ENCODE data around the gene CFD.
"Not testable (repeated sequence)": the region's sequence is repeated elsewhere in the genome, so short reads cannot be mapped to it uniquely, and the experiment has no call there.

Gene CFD

DNA sequence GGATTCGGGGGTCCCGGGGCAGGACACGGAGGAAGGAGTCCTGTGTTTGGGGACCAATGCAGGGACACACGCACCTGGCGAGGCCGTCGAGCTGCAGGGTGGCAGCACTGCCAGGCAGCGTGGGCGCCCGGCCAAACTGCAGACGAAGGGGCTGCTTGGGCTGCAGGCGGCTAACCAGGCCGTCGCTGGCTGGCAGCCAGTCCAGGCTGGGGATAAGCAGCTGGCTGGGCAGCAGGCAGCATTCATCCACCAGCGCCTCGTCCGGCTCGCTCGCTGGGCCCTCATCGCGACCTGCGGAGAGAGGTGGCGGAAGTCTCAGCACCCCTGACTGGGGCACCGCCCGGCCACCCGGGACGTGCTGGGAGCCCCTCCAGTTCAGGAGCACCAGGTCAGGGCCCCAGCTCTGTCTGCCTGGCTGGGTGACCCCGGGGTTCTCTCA, 11.5 kb downstream of the CFD start:
- in situ Hi-C loops (cut with MboI; ENCODE audit: low sequenced_read_pairs): no loop called here

DNA sequence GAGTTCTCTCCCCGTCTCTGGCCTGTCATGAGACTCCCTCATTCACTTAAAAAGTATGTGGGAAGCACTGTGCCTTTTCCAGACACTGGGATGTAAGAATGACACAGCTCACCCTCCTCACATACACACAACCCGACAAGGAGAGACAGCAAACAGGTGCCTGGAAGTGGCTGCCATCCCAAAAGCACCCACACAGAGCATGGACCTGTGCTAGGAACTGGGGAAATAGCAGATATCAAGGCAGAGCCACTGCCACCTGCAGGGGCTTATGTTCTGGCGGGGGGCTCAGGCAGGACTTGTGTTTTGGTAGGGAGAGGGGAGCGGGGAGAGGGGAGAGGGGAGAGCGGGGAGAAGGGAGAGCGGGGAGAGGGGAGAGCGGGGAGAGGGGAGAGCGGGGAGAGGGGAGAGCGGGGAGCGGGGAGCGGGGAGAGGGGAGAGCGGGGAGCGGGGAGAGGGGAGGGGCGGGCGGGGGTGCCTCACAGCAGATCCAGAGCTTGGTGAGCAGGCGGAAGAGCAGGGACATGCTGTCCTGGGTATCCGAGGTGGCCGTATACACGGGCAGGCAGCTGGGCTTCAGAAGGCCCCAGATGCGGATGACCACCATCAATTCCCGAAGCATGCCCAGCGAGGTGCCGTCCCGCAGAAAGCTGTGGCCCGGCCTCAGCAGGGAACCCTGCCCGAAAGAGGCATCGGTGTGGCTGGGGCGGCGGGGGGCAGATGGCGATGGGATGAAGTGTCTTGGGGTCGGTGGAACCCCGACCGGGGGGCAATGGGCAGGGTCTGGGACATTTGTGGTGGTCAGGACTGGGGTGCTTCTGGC, 12.2 kb downstream of the CFD start:
- in situ Hi-C loops (cut with MboI; ENCODE audit: low sequenced_read_pairs): no loop called here

DNA sequence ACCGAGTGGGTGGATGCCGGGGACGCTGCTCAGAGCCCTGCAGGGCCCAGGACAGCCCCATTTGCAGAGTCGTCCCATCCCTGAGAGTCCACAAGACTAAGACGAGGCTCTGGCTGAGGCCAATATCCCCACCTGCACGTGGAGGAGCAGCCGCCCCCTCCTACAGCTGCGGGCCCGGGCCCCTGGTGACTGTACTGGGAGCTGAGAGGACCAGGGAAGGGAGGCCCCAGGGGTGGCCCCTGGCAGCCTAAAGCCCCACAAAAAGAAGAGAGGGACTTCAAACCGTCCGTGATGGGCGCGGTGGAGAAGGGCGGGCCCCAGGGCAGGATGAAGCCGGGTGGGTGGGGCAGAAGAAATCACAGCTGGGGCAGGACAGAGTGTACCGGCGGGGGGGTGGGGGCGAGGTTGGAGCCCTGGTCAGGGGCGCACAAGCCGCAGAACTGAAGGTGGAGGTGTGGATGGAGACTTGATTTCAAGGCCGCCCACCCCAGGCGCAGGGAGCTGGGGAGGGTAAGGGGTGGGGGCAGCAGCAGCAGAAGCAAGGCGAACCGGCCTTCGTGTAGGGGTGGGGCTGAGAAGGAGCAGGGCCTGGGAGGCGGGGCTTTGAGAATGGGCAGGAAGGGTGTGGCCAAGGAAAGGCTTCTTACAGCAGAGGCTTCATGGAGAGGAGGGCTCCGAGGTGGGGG, 12.9 kb downstream of the CFD start:
- in situ Hi-C loops (cut with MboI; ENCODE audit: low sequenced_read_pairs): no loop called here

DNA sequence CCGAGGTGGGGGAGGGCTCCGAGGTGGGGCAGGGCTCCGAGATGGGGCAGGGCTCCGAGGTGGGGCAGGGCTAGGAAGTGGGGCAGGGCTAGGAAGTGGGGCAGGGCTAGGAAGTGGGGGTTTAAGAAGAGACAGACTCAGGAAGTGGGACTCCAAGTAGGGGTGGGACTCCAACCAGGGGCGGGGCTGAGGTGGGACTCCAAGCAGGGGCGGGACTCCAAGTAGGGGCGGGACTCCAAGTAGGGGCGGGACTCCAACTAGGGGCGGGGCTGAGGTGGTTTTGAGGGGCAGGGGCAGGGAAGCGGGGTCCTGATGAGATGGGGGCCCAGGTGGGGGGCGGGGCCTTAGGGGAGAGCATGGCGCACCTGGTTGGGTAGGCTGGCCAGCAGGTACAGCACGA, 13.6 kb downstream of the CFD start:
- in situ Hi-C loops (cut with MboI; ENCODE audit: low sequenced_read_pairs): no loop called here

DNA sequence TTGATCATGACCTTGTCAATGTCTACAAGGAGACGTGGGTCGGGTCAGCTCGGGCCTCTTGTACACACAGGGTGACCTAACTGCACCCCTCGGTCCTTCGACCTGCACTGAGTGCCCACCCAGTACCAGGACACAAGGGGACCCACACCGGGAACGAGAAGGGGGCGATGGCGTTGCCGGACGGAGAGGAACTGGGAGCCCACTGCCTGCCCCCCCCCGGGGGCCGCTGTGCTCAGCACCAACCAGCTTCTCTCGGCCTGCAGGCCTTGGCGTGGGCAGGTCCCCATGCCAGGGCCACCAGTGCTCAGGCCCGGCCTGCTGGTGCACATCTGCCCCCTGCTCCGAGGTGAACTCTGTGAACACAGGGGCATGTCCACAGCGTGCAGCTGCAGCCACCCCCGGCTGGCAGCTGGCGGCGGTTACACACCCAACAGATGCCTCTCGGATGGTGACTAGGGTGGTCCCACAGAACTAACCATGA, 14.1 kb downstream of the CFD start:
- in situ Hi-C loops (cut with MboI; ENCODE audit: low sequenced_read_pairs): no loop called here

DNA sequence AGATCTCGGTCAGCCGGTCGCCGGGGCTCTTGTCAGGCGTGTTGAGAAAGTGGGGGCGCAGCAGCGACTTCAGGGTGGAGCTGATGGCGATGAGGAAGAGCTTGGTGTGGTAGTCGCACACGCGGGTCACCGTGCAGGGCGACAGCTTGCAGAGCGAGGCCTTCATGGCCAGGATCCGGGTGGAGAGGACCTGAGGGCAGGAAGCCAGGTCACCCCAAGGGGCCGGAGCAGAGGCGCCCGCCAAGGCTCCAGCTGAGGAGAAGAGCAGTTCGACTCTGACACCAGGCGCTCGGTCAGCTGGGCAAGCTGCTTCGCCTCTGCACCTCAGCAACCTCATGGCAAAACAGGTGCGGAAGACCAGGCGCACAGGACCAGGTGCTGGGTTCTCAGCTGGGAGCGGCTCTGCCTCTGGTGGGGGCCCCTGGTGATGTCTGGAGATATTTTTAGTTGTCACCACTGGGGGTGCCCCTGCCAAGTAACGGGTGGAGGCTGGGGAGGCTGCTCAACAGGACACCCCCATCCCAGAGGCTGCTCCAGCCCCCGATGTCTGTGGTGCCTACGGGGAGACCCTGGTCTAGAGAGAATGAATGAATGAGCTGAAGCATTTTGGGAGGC, 15.9 kb downstream of the CFD start:
- in situ Hi-C loops (cut with MboI; ENCODE audit: low sequenced_read_pairs): no loop called here

DNA sequence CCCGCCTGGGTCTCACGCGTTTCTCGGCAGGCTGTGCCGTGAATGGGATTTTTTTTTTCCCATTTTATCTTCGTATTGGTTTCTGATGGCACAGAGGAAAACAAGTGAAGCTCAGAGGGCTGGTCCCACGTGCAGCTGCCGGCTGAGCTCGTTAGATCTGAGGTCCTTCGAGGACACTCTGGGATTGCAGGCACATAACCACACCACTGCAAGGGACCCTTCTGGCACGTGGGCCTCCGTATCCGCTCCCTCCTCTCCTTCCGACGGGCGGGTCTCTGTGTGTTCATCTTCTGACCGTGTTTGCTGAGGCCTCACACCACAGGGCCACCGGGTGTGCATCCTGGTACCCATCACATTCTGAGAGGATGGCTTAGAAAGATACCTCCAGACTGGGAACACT, 16.6 kb downstream of the CFD start:
- in situ Hi-C loops (cut with MboI; ENCODE audit: low sequenced_read_pairs): no loop called here

DNA sequence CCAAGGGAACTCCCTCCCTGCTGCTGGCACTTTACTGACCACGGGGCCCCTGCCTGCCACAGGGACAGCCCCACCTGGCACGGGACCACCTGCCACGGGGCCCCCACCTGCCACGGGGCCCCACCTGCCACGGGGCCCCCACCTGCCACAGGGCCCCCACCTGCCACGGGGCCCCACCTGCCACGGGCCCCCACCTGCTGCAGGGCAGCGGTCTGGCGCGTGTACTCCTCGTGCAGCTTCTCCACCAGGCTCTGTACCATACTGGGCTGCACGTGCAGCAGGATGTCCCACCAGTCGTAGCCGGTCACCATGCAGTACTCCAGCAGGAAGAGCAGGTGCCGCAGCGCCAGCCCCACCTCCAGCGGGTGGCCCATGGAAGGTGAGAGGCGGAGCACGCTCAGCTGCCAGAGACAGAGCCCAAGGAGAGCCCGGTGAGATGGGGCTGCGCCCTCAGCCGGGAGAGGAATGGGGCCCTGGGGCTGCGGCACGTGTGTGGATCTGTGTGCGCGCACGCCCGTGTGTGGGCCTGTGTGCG, 17.4 kb downstream of the CFD start:
- in situ Hi-C loops (cut with MboI; ENCODE audit: low sequenced_read_pairs): no loop called here

DNA sequence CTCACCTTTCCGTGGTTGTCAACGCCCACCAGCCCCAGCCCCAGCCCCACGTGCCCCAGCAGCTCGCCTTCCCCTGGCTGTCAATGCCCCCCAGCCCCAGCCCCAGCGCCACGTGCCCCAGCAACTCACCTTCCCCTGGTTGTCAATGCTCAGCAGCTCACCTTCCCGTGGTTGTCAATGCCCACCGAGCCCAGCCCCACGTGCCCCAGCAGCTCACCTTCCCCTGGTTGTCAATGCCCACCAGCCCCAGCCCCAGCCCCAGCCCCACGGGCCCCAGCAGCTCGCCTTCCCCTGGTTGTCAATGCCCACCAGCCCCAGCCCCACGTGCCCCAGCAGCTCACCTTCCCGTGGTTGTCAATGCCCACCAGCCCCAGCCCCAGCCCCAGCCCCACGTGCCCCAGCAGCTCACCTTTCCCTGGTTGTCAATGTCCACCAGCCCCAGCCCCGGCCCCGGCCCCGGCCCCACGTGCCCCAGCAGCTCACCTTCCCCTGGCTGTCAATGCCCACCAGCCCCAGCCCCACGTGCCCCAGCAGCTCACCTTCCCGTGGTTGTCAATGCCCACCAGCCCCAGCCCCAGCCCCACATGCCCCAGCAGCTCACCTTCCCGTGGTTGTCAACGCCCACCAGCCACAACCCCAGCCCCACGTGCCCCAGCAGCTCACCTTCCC, 18.7 kb downstream of the CFD start:
- in situ Hi-C loops (cut with MboI; ENCODE audit: low sequenced_read_pairs): not testable (repeated sequence)

DNA sequence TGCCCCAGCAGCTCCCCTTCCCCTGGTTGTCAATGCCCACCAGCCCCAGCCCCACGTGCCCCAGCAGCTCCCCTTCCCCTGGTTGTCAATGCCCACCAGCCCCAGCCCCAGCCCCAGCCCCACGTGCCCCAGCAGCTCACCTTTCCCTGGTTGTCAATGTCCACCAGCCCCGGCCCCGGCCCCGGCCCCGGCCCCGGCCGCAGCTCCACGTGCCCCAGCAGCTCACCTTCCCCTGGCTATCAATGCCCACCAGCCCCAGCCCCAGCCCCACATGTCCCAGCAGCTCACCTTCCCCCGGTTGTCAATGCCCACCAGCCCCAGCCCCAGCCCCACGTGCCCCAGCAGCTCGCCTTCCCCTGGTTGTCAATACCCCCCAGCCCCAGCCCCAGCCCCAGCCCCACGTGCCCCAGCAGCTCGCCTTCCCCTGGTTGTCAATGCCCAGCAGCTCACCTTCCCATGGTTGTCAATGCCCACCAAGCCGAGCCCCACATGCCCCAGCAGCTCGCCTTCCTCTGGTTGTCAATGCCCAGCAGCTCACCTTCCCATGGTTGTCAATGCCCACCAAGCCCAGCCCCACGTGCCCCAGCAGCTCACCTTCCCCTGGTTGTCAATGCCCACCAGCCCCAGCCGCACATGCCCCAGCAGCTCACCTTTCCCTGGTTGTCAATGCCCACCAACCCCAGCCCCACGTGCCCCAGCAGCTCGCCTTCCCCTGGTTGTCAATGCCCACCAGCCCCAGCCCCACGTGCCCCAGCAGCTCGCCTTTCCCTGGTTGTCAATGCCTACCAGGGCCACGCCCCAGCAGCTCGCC, 19.5 kb downstream of the CFD start:
- in situ Hi-C loops (cut with MboI; ENCODE audit: low sequenced_read_pairs): not testable (repeated sequence)

DNA sequence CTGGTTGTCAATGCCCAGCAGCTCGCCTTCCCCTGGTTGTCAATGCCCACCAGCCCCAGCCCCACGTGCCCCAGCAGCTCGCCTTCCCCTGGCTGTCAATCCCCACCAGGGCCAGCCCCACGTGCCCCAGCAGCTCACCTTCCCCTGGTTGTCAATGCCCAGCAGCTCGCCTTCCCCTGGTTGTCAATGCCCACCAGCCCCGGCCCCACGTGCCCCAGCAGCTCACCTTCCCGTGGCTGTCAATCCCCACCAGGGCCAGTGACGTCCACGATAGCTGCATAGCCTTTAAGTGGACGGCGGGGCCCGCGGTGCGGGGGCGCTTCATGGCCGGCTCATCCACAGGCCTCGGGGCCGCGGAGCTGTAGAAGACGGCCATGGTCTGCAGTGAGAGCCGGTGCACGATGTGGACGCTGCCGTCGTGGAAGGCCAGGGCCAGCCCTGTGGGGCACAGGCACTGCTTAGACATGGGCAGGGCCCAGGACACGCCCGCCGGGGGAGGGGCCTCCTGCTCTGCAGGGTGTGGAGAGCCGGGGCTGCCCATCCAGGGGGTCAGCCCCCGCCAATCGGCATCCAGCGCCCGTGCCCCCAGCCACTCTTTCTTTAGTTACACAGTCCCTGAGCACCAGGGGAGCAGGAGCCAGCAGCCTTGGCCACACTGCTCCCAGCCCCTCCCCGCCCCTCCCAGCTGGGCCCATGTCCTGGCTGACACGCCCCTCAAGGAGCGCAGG, 20.4 kb downstream of the CFD start:
- in situ Hi-C loops (cut with MboI; ENCODE audit: low sequenced_read_pairs): no loop called here

DNA sequence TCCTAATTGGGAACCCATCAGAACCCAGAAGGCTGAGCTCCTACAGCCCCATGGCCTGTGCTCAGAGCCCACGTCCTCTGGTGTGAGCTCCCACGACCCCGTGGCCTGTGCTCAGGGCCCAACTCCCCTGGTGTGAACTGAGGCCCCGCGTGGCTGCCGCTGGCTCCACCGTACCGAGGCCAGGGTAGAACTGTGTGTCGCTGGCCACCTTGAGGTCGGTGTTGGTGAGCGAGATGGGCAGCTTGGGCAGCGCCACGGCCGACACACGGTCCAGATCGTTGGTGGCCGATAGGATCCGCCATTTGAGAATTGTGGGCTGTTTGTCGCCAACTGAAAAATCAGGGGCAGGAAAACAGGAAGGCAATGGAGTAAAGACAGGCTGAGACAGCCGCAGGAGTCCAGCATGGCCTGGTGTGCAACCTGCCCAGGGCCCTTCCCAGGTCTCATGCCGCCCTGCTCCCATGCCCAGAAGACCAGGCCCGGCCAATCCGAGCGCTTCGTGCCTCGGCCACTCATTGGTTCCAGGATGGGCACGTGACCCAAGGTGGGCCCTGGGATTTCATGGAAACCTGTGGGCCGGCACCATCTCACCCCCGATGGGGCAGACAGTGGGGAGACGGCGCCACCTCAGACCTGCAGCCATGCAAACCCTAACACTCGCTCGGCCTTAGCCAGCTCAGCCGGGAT, 22.1 kb downstream of the CFD start:
- in situ Hi-C loops (cut with MboI; ENCODE audit: low sequenced_read_pairs): no loop called here

DNA sequence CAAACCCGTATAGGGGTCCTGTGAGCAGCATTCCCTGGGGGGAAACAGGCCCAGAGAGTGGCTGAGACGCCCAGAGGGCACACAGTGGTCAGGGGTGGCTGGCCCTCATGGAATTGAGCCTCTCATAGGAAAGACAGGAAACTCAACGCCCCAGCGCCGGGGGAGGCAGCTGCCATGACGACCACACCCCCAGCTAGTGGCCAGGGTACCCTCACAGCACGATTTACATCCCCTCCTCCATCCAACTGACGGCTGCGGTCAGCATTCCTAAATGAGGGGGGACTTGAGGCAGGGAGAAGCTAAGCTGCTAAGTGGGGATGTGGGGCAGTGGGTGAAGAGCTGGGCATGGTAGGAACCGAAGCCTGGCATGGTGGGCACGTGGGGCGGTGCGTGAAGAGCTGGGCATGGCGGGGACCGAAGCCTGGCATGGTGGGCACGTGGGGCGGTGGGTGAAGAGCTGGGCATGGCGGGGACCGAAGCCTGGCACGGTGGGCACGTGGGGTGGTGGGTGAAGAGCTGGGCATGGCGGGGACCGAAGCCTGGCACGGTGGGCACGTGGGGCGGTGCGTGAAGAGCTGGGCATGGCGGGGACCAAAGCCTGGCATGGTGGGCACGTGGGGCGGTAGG, 23.5 kb downstream of the CFD start:
- in situ Hi-C loops (cut with MboI; ENCODE audit: low sequenced_read_pairs): no loop called here

DNA sequence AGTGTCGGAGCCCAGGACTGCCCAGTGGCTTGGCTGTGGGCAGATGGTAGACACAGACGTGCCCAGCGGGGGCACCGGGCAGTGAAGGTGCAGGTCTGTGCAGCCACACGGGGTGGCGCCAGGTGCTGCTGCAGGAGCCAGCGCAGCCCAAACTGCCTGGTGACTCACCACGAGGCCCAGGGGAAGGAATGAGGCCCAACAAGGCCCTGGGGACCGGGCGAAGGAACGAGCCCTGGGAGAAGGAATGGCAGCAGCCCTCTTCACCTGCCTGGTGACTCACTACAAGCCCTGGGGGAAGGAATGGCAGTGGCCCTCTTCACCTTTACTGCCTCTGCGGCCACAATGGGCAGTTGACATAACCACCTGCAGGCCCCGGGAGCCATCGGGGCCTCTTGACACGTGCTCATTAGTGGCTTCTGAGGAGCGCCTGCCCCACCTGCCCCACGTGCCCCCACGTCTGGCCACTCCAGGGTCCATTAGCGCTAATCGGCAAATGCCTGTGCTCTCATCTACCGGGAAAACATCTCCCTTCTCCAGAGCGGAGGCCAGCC, 24.3 kb downstream of the CFD start:
- in situ Hi-C loops (cut with MboI; ENCODE audit: low sequenced_read_pairs): no loop called here

DNA sequence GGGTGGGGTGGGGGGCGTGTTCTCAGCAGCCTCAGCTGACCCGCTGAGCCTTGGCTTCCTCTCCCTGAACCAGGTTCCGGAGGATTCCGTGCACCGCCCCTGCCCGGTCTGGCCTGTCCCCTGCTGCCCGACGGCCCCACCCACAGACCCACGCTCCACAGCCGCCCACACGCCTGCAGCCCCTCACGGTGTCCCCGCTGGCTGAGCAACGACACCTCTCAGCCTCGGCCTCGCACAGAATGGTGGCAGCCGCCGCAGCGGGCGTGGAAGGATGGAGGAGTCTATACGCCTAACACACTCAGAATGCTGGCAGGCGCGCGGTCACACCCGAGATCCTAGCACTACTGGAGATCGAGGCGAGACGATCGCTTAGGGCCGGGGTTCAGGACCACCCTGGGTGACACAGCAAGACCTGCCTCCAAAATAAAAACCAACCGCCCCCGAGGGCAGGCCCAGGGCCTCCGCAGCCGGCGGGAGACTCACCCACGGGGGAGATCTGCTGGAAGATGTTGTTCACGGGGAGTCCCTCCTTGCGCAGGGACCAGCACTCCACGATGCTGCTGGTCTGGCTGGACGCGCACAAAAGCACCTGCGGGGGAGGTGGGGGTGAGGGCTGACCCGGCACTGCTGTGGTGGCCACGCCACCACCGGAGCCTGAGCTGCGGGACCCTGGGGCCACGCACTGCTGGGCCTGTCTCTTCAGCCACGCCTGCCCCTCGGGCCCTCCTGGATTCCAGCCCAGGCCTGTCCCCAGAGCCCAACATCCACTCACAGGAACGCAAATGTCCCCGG, 25.2 kb downstream of the CFD start:
- in situ Hi-C loops (cut with MboI; ENCODE audit: low sequenced_read_pairs): no loop called here

DNA sequence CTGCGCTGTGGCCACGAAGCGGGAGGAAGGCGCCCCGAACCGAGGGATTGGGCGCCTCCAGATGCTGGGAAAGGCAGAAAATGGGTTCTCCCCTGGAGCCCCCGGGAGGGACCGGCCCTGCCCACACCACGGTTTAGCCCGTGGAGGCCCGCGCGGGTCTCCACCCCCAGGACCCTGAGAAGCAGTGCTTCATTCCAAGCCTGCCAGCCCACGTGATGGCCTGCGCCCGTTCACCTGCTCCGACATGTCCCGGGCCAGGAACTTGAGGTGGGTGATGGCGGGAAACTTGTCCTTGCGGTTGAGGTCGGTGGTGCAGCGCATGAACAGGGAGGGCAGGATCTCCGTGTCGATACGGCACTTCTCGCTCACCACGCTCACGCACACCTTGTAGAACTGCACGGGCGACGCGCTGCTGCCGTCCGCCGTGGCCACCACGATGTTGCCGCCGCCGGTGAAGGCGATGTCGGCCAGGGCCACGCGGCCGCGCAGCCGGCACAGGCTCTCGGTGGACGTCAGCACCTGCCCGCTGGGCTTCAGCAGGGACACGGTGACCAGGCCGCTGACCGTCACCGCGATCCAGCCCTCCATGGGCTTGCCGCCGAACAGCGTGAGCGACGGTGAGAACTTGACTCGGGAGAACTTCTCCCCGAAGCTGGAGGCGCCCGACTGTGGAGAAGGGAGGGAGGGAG, 26.2 kb downstream of the CFD start:
- in situ Hi-C loops (cut with MboI; ENCODE audit: low sequenced_read_pairs): no loop called here

DNA sequence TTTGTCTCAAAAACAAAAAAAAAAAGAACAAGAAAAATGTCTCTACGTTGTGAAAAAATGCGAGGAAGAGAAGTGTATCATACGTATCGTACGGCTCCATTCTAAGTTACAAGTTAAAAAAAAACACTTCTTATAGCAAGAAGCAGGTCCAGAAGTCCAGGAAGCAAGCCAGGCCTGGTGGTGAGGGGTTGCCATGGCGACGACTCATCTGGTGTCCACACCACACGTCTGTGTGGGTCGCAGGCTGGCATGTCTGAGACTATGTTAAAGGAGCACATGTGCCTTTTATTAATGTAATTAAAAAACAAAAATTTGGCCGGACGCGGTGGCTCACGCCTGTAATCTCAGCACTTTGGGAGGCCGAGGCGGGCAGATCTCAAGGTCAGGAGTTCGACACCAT, 27.6 kb downstream of the CFD start:
- in situ Hi-C loops (cut with MboI; ENCODE audit: low sequenced_read_pairs): no loop called here
